Measurements from ENCODE around the gene TUBB.
A peak's percentile ranks its signal among the peaks of the same experiment; 100 is the strongest.
"Not testable (repeated sequence)": the region's sequence is repeated elsewhere in the genome, so short reads cannot be mapped to it uniquely, and the experiment has no call there.

Gene TUBB

DNA sequence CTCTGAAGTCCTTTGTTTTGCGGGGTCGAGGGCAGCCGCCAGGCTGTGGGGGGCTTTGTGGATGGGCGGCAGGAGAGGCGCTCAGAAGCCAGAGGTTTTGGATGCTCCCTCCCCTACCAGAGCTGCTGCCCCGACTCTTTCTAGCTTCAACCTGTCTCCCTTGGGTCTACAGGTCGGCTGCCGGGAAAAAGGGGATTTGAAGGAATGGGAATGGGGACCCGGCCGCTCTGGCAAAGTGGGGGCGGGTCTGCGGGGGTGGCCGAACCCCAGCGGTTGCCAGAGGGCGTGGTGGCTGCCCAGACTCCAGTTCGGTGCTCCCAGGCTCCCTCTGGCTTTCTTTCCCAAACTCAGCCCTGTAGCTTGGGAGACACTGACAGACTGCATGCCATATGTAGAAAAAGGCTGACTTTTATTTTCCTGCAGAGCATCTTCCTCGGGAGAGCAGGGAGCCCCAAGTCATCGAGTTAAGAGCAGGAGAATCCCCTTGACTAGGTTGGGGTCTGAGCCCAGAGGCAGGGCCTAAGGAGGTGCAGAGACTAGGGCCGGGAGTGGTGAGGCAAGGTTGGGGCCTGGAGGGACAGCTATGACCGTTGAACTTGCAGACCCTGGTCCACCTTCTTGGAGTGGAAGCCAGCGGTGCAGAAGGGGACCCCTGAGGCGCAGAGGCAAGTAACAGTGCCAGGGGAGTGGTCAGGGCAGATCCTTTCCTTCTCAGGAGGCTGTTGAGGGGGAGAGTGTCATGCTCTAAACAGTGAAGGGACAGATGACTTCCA, 32.3 kb upstream of the TUBB start:
- DNase-seq, result no peak

DNA sequence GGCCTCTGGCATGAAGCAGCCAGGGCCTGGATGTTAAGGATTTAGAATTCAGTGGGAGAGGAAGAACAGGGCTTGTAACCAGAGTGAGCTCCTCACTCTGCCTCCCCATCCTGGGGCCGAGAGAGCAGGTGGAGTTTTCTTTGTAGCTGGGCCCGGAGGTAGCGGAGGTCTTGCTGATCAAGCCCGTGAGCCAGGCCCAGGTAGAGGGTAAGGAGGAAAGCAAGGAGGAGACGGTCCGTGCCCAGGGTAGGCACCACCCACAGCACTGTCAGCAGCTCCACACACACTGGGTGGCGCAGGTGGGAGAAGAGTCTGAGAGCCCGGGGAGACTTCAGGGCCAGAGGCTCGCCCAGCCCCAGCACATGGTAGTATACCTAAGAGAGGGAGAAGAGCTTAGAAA, 31.6 kb upstream of the TUBB start:
- DNase-seq, result no peak

DNA sequence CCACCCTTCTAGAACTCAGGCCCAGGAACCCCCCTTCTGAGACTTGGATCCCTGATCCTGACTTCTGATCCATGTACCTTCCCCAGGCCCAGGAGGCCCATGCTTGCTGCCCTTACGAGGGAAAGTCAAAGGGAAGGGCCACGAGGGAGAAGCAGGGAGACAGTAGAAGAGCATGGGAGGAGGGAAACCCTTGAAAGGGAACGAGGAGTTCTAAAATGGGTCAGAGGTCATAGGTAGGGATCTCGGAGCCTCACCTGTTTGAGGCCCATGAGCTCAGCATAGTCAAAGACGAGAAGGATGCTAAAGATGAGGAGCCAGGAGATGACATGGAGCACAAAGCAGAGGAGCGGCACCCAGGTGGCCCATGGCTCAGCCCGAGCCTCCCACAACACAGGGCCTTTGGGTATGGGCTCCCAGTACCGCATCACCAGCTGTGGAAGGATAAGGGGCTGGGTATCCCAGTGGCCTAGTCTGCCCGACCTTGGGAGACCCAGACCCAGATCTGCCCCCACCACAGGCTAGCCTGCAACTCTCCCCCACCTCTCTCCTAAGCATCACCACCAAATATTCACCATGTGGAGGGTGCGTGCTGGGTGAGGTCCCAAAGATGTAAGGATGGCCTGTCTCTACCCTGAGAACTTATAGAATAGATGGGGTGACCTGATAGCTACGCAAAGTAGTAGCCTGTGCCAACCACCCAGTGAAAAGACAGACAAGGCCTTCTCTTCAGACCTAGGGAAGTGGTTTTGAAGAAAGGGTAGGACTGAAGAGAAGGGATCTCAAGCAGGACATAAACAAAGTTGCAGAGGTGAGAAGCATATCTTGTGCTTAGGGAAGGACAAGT, 30.9 kb upstream of the TUBB start:
- no peak for DNase-seq

GRCh38 chr6:30689985-30690384, 30.2 kb upstream of the TUBB start:
- no peak for DNase-seq

DNA sequence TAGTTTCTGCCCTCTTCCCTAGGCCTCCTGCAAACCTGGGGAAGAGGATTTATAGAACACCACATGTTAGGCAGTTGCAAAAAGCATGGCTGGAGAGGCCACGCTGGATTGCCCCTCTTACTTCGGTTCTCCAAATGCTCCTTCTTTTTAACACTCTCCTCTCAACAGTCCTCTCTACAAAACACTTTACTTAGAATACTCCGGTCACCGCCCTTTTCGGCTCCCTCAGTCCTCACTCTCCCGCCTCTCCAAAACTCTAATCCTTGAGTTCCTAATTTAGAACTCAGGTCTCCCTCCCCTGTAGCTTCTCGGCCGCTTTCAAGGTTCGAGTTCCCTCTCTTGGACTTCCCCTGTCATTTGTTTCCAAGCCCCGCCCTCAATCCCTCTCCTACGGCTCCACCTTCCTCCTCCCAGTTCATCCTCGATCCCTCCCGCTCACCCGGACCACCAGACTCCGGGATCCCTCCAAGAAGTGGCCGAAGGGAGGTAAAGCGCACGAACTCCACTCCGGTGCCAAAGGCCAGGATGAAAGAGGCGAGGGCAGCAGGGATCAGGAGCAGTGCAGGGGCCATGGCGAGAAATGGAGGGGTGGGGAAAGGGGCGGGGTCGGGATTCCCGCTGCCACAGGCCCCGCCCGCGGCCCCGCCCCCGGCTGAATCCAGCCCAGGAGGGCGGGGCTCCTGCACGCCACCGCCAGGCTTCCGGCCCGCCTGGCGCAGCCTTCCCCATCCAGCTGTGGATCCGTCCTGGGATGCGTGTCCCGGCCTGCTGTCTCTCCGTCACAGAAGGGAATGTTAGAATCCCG, 29.5 kb upstream of the TUBB start, which contains the start of gene NRM:
Gene NRM, minus strand, starts transcription at position 582 of the 805 bp plus-strand sequence. Its CDS starts 10 bp downstream, at position 572.
- peak; percentile 90 for DNase-seq

DNA sequence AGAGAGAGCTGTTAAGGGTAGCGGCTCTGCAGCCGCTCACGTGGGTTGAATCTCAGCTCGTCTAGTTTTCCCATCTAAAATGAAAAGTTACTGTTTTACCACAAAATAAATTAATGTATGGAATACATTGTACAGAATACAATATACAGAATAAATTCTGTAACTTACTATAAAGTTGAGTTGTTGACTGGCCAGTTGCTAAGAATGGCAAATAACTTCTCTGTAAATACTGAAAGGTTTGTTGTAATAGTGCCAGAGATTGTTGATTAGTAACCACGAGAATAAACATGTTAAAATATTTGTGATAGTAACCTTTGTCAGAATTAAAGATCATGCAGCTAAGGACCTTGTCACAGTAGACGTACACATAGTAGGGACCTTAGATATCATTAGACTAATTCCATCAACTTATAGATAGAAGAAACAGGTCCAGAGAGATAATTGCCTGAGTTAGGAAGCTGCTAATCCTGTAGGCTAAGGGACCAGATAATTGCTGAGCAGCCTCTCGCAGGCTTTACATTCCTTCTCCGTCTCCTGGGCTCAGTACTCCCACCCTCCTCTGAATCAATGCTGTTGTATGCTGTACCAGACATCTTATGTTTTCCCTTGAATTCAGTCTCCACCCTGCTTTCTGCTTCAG, 28.8 kb upstream of the TUBB start:
- DNase-seq, result no peak

DNA sequence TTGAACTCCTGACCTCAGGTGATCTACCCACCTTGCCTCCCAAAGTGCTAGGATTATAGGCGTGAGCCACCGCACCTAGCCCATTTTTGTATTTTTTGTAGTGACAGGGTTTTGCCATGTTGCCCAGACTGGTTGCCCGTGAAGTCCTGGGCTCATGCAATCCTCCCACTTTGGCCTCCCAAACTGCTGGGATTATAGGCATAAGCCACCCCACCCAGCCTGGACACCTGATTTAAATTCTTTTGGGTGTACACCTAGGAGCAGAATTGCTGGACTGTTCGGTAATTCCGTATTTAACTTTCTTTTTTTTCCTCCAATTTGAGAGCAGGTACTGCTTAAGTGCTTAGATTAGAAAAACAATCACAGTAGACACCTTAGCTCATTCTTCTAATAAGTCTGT, 23.7 kb upstream of the TUBB start:
- DNase-seq, result no peak

GRCh38 chr6:30700340-30700739, 19.8 kb upstream of the TUBB start:
- peak; percentile 73 for DNase-seq

DNA sequence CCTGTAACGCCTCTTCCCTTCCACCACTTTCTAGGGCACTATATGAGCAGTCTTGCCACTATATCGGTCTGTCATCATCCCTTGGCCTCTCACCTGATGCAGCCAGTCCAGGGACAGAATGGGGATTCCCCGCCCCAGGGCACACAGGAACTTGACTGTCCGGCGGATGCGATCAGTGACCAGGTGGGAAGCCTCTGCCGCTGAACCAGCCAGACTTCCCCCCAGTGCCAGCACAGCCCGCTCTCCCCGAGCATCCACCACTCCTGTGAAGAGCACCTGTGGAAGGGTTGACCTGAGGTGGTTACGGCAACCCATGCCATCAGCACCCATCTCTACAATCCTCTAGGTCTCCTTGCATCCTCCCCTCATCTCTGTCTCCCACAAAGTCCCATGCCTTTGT, 17.1 kb upstream of the TUBB start:
- no peak for DNase-seq

- peak; percentile 19 for DNase-seq
Observed at GRCh38 chr6:30703821-30704220, 16.3 kb upstream of the TUBB start.

DNA sequence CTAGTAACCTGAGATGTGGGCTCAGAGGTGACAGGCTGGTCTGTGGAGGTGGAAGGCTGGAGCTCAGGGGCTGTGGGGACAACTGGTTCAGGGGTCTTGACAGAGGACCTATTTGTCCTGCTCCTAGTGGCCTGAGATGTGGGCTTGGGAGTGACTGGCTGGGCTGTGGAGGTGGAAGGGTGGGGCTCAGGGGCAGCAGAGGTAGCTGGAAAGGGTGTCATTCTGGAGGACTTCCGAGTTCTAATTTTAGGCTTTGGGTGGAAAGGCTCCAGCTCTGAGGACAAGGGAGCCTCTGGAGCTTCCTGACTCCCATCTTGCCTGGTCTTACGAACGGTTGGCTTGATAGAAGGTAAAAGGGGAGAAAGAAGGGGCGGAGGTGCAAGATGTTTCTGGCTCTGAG, 14.5 kb upstream of the TUBB start:
- no peak for DNase-seq

GRCh38 chr6:30707281-30707850, 12.8 kb upstream of the TUBB start:
- DNase-seq, result no peak

GRCh38 chr6:30709101-30709868, 10.9 kb upstream of the TUBB start:
- DNase-seq, result no peak

GRCh38 chr6:30711758-30712380, 8.3 kb upstream of the TUBB start:
- no peak for DNase-seq

GRCh38 chr6:30712441-30712945, 7.7 kb upstream of the TUBB start:
- DNase-seq, result no peak

DNA sequence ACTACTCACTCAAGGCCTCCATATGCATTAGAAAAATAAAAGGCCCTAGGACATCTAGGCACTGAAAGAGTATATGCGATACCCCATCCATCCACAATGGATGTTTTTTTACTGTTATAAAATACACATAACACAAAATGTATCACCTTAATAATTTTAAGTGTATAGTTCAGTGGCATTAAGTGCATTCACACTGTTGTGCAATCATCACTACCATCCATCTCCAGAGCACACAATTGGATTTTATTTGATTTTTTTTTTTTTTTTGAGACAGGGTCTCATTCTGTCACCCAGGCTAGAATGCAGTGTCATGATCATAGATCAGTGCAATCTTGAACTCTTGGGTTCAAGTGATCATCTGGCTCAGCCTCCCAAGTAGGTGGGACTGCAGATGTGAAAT, 5.9 kb upstream of the TUBB start:
- DNase-seq, result no peak

DNA sequence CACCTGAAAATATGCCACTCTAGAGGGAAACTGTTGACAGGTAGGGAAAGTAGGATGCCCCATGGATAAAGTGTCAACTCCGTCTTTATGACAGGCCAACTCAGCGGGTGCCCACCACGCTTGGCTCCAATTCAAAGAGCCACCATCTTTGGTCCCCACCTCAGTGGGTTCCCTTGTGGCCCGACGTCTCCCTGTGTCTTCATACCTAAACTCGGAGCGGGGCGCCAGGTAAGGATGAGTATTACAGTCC, 3.3 kb upstream of the TUBB start:
- no peak for DNase-seq

GRCh38 chr6:30717129-30717844, 2.9 kb upstream of the TUBB start, which contains the start of gene MDC1:
Gene MDC1, minus strand, starts transcription at chr6:30717281. Its CDS starts 2,106 bp downstream, at chr6:30715175.
- peak; percentile 100 for DNase-seq

GRCh38 chr6:30717845-30718720, 2.1 kb upstream of the TUBB start:
- not testable (repeated sequence) for DNase-seq
